ENCODE measurements around the gene RIPOR3. TPM values are rescaled to one million over a fixed set of nuclear protein-coding genes. Genes with fewer than 3 reads are reported as not detected.
A peak's percentile ranks its signal among the peaks of the same experiment; 100 is the strongest.
"Not testable (repeated sequence)": the region's sequence is repeated elsewhere in the genome, so short reads cannot be mapped to it uniquely, and the experiment has no call there.

Gene RIPOR3
- total RNA-seq, 1 experiment from 2014 or later = 0.47 TPM

DNA sequence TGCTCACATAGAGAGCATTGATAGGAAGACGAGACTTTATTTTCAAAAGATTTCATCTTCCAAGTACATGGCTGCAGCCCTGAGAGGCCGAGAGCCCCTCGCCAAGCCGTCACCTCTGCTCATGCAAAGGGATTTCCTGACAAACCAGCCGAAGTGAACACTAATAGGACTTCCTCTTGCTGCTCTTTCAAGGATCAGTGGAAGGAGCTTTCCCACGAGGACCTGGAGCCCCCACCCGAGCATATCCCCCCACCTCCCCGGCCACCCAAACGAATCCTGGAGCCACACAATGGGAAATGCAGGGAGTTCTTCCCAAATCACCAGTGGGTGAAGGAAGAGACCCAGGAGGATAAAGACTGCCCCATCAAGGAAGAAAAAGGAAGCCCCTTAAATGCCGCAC lies 111.8 kb downstream of the RIPOR3 start:
- in situ Hi-C loops (cut with HindIII; ENCODE audit: low pct_unique_long_range_greater_than_20kb, low sequenced_read_pairs) = no loop called here
- no peak for DNase-seq (ENCODE audit: low read depth)

DNA sequence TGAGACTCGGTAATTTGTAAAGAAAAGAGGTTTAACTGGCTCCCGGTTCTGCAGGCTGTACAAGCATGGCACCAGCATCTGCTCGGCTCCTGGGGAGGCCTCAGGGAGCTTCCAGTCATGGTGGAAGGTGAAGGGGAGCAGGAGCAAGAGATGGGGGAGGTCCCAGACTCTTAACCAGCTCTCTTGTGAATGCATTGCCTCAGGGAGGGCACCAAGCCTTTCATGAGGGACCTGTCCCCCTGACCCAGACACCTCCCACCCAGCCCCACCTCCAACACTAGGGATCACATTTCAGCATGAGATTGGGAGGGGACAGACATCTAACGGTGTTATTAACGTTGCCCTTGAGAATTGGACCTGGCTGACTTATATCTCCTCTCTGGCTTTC lies 112.6 kb downstream of the RIPOR3 start:
- in situ Hi-C loops (cut with HindIII; ENCODE audit: low pct_unique_long_range_greater_than_20kb, low sequenced_read_pairs) = no loop called here
- DNase-seq (ENCODE audit: low read depth) = no peak

DNA sequence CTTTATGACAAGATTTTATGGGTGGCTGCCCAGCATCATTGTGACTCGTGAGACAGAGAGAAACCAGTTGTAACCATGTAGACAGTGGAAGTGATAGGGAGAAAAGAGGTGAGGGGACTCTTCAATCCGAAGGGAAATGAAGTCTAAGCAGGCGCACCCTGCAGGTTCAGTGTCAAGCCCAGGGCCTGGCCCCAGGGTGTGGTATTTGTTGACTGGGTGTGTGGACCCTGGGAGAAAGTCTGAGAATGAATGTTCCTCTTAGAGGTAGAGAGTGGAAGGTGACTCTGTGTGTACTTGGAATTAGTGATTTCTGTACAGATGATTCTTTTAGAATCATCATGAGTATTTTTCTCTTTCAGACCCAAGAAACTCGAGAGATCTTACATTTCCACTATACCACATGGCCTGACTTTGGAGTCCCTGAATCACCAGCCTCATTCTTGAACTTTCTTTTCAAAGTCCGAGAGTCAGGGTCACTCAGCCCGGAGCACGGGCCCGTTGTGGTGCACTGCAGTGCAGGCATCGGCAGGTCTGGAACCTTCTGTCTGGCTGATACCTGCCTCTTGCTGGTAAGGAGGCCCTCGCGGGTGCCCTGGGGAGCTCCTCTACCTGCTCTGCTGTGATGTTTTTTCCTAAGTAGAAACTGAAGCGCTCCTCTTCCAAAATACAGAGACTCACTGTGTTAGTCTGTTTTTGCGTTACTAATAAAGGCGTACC lies 113.1 kb downstream of the RIPOR3 start:
- in situ Hi-C loops (cut with HindIII; ENCODE audit: low pct_unique_long_range_greater_than_20kb, low sequenced_read_pairs) = no loop called here
- DNase-seq (ENCODE audit: low read depth) = no peak

DNA sequence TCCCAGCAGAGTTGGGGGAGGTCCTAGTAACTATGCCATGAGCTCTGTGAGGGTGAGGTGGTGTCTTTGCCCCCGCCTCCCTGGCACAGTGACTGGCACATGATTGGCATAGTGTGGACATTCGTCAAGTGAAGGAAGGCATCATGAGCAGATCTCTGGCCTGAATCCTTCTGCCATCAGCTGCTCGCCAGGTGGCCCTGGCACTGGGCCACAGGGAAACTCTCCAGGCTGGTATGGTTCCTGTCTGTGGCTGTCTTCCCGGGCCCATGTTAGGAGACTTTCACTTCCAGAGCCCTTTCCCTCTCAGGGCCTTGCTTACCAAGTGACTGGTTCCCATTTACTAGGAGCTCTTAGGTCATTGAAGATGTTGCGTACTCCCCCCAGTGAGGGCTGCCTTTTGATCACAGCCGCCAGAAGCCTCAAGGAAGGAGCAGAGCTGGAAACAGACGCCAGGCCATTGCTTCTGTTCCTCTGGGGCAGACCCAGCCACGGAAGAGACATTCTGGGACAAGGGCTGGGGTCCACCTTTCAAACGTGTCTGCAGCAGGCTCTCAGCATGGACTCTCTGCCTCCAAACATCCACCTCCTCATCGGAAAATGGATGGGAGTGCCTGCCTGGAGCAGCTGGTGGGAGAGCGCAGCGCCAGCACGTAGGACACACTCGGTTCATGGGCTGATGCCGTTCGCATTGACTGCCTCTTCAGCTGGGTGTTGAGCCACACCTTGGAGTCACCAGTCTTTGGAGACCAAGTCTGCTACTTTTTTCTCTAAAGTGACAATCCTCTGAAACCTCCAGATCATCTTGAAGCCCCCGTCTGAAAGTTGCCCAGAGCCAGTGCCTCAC lies 113.9 kb downstream of the RIPOR3 start:
- no peak for DNase-seq (ENCODE audit: low read depth)
- in situ Hi-C loops (cut with HindIII; ENCODE audit: low pct_unique_long_range_greater_than_20kb, low sequenced_read_pairs) = no loop called here

DNA sequence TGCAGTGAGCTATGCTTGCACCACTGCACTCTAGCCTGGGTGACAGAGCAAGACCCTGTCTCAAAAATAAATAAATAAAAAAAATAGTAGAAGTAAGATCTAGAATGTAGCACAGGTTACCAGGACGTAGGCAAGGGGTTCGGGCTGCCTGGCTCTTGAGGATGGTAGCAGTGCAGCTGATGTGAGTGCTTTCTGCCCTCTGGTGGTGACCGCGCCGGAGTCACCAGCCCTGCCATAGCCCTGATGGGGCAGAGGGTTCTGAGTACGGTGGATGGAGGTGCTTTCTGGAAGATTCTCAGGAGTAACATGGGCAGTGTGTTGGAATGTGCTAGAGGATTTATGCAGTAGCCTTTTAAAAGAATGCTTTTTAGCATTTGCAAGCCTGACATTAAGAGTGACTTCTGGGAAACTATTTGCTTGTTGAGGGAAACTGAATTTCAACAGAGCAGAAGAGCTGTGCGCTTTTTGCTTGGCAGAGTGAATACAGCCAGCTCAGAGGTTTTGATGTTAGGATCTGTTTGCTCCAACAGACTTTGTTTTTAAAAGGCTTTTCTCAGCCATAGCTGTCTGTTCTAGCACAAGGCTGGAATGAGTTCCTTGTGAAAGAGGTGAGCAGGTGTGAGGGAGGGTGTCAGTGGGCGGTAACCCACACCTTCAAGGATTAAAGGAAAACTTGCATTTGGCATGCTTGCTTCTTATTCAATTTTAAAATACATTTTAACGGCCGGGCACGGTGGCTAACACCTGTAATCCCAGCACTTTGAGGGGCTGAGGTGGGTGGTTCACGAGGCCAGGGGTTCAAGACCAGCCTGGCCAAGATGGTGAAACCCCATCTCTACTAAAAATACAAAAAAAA lies 115.2 kb downstream of the RIPOR3 start:
- in situ Hi-C loops (cut with HindIII; ENCODE audit: low pct_unique_long_range_greater_than_20kb, low sequenced_read_pairs) = no loop called here
- peak; percentile 38 for DNase-seq (ENCODE audit: low read depth)

DNA sequence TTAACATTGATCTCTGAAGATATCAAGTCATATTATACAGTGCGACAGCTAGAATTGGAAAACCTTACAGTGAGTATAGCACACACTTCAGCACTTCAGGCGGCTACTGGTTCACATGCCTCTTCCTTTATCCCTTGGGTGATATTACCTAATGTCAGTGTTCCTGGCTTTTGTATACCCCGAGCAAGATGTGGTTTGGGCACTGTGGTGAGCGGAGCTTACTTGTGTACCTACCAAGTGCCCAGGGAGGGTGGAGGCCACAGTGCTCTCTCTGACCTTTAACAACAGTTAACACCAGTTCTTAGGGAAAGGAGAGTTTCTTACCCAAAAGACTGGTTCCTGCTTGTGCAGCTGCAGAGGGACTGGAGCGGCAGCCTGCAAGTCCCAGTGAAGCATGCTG lies 116.8 kb downstream of the RIPOR3 start:
- in situ Hi-C loops (cut with HindIII; ENCODE audit: low pct_unique_long_range_greater_than_20kb, low sequenced_read_pairs) = no loop called here
- DNase-seq (ENCODE audit: low read depth) = no peak

DNA sequence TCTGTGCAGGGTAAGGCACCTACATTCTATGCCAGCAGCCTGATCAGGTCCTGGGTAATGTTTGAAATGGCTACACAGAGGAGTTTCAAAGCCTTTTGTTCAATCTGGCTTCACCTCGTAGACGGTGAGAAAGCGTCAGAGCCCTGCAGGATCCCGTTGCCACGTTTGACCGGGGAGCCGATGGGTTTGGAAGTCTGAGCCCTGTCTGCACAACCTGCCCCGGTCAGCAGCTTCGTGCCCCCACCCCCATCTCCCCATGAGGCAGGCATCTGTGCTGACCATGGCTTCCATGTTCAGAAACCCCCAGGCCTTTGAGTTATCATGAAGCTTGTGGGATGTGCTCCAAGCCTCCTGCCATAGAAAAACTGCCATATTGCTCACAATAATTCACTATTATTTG lies 117.2 kb downstream of the RIPOR3 start:
- in situ Hi-C loops (cut with HindIII; ENCODE audit: low pct_unique_long_range_greater_than_20kb, low sequenced_read_pairs) = no loop called here
- DNase-seq (ENCODE audit: low read depth) = no peak

DNA sequence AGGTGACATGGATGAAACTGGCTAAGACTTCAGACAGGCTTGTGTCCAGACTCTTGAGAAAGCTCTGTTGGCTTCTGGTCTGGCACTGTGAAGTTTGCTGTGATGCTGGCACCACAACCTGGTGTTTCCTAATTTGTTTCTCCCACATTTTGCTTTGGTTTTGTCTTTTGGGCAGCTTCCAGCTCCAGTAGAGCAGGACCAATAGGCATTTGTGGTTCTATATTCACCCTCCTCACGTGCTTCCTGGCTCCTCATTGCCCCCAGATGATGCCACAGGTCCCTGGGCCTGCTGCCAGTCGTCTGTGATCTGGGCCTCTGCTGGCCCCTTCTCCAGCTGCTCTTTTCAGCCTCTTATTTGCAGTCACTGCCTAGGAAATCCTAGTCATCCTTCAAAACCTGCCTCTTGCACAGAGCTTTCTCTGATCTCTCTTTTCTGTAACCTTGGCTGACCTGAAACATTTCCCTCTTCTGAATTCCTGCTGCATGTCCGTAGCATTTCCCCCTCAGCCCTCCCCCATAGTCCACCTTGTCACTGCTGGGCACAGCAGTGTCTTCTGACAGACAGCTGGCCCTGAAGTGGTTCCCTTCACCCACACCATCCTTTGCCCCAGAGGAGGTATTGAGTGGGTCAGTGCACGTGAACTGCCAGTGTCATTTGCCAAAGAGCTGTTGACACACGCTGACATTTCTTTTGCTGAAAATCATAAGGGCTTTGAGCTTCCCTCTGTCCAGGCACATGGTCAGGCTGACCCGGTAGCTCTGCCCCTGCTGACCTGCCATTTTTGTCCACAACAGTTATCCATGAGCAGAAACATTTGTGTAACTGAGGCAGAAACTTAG lies 118.2 kb downstream of the RIPOR3 start:
- no peak for DNase-seq (ENCODE audit: low read depth)
- in situ Hi-C loops (cut with HindIII; ENCODE audit: low pct_unique_long_range_greater_than_20kb, low sequenced_read_pairs) = no loop called here

DNA sequence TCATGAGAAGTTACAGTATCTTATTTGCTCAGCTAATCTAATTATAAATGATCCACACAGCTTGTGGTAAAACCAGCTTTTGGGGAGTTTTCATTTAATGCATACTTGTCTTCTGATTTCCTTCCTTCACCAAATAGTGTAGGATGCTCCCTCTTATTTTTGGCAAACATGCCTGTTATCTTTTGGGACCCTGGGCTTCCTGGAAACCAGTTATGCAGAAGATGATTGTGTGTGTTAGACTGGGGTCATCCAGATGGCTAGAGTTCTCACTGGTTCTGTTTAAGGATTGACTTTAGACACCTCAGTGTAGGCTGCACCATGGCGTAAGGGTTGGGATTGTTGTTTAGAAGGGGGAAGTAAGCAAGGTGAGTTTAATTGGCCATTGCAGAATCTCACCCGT lies 119.9 kb downstream of the RIPOR3 start:
- no peak for DNase-seq (ENCODE audit: low read depth)
- in situ Hi-C loops (cut with HindIII; ENCODE audit: low pct_unique_long_range_greater_than_20kb, low sequenced_read_pairs) = no loop called here

DNA sequence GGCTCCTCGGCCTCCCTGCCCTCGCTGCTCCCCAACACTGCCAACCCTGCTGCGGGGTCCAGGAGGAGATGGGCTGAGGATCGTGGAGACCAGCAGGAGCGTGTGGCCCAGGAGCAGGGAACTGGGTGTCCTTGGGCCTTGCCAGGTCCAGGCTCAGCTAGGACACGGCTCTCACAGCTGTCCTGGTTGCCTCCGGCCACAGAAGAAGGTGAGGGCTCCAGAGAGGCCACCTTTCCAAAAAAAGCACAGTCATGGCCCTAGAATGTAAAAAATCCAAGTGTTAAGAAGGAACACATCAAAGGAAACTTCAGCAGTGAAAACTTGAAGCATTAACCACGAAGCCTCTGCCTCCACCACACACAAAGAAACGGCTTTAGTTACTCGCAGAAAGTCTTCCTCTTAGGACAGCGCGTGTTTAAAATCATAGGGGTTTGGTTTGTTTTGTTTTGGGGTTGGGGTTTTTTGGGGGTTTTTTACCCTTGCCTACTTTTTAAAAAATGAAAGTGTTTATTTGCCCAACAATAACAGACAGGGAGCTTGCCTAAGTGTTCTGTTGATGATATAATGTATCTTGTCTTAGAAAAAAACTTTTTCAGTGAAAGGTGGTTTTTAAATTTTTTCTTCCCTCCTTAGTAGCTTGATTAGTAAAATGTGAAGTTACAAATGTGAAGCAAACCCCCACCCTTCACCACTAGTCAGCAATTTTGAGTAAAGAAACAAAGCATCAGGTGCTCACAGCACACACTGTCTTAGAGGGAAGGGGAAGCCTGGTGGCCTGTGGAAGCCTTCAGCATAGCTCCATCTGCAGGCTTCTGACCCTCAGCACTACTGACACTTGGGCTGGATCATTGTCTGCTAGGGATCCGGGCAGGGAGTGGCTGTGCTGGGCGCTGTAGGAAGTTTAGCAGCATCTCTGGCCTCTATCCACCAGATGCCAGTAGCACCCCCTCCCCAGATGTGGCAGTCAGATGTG lies 121.2 kb downstream of the RIPOR3 start:
- peak; percentile 40 for DNase-seq (ENCODE audit: low read depth)
- in situ Hi-C loops (cut with HindIII; ENCODE audit: low pct_unique_long_range_greater_than_20kb, low sequenced_read_pairs) = no loop called here

DNA sequence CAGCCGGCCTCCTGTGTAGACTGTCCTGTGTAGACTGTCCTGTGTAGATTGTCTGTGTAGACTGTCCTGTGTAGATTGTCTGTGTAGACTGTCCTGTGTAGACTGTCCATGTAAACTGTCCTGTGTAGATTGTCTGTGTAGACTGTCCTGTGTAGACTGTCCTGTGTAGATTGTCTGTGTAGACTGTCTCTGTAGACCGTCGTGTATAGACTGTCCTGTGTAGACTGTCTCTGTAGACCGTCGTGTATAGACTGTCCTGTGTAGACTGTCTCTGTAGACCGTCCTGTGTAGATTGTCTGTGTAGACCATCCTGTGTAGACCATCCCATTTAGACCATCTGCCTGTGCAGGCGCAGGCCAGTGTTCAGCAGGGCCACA lies 121.9 kb downstream of the RIPOR3 start:
- in situ Hi-C loops (cut with HindIII; ENCODE audit: low pct_unique_long_range_greater_than_20kb, low sequenced_read_pairs); DNase-seq (ENCODE audit: low read depth): not testable (repeated sequence)

DNA sequence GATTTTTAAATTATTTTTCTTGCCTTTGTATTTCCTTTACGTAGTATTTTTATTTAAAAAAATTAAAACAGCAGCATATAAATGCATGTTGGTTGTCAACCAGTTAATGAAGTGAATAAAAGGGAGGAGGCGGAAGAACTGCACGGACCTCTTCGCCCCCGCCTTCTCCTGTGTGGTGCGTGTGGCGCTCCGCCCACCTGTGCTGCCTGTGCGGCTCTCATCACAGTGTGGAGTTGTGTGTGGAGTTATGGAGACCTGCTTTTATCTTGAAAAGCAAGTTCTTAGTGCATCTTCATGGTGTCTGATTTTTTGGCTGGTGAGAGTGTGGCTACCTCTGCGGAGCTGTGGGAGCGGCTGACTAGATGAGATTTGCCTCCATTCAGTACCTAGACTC lies 122.8 kb downstream of the RIPOR3 start:
- in situ Hi-C loops (cut with HindIII; ENCODE audit: low pct_unique_long_range_greater_than_20kb, low sequenced_read_pairs) = no loop called here
- DNase-seq (ENCODE audit: low read depth) = no peak

DNA sequence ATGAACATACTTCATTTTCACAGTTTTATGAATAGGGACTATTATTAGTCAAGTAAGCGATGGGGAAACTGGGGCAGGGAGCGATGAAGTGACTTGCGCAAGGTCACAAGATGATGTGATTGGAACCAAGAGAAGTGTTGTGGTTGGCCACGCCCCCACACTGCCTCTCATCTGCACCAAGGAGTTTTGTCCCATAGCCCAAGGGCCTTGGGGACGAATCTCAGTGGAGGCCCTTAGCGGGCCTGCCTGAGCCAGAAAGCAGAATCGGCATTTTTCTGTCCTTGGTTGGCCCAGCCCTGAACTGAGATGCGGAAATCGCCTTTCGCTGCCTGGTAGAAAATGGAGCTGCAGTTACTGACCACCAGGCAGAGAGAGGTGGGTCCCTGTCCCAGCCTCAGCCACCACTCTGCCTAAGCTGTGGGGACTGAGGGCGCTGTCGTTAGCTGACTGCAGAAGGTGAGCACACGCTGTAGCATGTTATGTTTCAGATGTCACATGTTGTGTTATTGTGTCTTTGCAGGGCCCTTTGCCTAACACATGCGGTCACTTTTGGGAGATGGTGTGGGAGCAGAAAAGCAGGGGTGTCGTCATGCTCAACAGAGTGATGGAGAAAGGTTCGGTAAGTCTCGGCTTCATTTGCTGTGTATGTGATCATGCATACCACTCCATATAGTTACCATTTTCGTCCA lies 123.3 kb downstream of the RIPOR3 start:
- in situ Hi-C loops (cut with HindIII; ENCODE audit: low pct_unique_long_range_greater_than_20kb, low sequenced_read_pairs) = no loop called here
- DNase-seq (ENCODE audit: low read depth) = no peak

DNA sequence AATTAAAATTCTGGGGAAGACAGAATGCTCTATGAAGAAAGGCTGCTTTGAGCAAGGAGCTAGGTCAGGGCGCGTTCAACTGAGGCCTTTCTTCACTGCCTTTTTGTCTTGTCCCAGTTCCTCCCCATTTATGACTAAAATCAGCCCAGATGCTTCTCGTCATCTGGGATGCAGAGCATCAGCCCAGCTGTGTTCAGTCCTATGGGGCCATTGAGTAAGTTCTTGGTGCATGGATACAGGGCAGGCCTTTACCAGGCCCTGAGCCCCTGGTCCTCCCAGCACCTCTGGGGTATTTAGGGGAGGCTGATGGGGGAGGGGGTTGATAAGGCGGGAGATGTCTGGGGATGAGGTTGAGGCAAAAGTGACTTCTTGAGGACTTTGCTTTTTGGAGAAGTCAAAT lies 125.5 kb downstream of the RIPOR3 start:
- no peak for DNase-seq (ENCODE audit: low read depth)
- in situ Hi-C loops (cut with HindIII; ENCODE audit: low pct_unique_long_range_greater_than_20kb, low sequenced_read_pairs) = no loop called here

DNA sequence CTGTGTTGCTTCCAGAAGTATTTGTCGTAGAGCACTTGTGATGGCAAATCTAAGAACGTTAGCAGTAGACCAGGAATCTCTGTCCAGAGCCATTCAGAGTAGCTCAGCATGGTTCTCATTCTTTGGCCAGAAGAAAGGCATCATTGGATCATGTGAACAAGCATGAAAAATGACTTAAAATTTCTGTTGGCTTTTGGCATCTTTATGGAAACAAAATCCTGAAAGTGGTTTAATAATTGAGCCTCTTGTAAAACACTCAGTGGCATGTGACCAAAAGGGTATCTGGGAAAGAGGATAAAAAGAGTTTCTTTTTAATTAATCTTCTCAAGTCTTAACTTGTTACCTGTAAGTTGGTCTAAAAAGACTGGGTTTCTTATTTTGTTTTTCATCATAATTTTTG lies 126.0 kb downstream of the RIPOR3 start:
- no peak for DNase-seq (ENCODE audit: low read depth)
- in situ Hi-C loops (cut with HindIII; ENCODE audit: low pct_unique_long_range_greater_than_20kb, low sequenced_read_pairs) = no loop called here

DNA sequence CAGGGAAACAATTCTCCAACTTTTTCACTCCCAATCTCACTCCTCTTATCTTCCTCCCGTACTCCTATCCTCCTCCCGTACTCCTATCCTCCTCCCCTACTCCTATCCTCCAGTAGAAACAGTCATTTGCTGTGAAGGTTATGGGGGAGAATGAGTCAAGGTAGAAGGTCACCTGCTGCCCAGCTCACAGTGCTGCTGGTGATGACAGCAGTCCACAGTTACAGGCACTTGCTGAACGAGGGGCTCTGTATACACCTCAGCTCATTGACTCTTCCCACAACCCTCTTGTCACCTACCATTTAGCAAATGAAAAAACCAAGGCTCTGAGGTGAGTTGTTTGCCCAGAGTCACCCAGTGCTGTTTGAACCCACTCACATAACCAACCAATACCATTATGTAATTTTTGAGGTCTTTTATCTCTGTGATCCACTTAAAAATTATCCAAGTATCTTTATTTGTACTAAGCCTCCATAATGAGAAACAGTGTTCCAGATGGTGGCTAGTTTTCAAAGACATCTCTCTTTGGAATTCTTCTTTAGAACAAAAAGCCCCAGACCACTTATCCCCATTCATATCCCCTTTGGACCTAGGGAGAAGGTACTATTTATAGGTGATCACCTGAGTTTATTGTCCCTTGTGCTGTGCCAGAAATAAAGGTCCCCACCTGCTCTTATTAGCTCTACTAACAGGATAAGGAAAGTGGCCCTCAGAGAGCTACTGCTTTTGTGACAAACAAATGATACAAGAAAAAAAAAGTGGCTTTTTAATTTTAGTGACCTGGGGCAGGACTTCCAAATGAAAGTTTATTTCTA lies 128.0 kb downstream of the RIPOR3 start:
- DNase-seq (ENCODE audit: low read depth) = no peak
- in situ Hi-C loops (cut with HindIII; ENCODE audit: low pct_unique_long_range_greater_than_20kb, low sequenced_read_pairs) = no loop called here
